GM18499 (cell line): ENCODE measurements around the gene C8B.

ENCODE experiments used
- ATAC-seq: cut with Tn5 transposase; IDR thresholded peaks from one replicate; pipeline ENCODE4 v1.9.1; 2021; ENCODE audit warnings: moderate number of reproducible peaks; ENCODE audit not compliant: insufficient read depth, unreplicated experiment

Gene C8B

GRCh38 chr1:56965916-56966697 lies at the start of gene C8B:
Gene C8B (minus strand): TSS chr1:56966015. CDS start chr1:56965948, 67 bp downstream.
- ATAC-seq = no peak

- no peak for ATAC-seq
These were observed 49.3 kb upstream of the C8B start for GRCh38 chr1:57015071-57015470.

GRCh38 chr1:57013522-57013921 lies 47.7 kb upstream of the C8B start:
- ATAC-seq = no peak

GRCh38 chr1:57012315-57012714 lies 46.5 kb upstream of the C8B start:
- ATAC-seq = no peak

- no peak for ATAC-seq
These were observed 44.7 kb upstream of the C8B start for GRCh38 chr1:57010511-57010910.

- ATAC-seq = no peak
These were observed 42.1 kb upstream of the C8B start for GRCh38 chr1:57007948-57008347.

GRCh38 chr1:57007472-57007871 lies 41.7 kb upstream of the C8B start:
- no peak for ATAC-seq

GRCh38 chr1:57003398-57004139 lies 37.8 kb upstream of the C8B start:
- no peak for ATAC-seq

GRCh38 chr1:56995414-56996100 lies 29.7 kb upstream of the C8B start:
- ATAC-seq = no peak

- no peak for ATAC-seq
These were observed 27.7 kb upstream of the C8B start for GRCh38 chr1:56993475-56993874.

- no peak for ATAC-seq
These were observed 26.7 kb upstream of the C8B start for GRCh38 chr1:56992318-56993125.

- ATAC-seq = no peak
These were observed 25.8 kb upstream of the C8B start for GRCh38 chr1:56991576-56991975.

- ATAC-seq = no peak
These were observed 20.6 kb upstream of the C8B start for GRCh38 chr1:56986397-56986796.

- ATAC-seq = no peak
These were observed 20.0 kb upstream of the C8B start for GRCh38 chr1:56985857-56986256.

GRCh38 chr1:56983484-56983883 lies 17.7 kb upstream of the C8B start:
- no peak for ATAC-seq

GRCh38 chr1:56979986-56980755 lies 14.4 kb upstream of the C8B start:
- ATAC-seq = no peak

- no peak for ATAC-seq
These were observed 13.0 kb upstream of the C8B start for GRCh38 chr1:56978819-56979218.

- no peak for ATAC-seq
These were observed 12.1 kb upstream of the C8B start for GRCh38 chr1:56977910-56978309.

GRCh38 chr1:56975446-56975845 lies 9.6 kb upstream of the C8B start:
- no peak for ATAC-seq
